Measurements from ENCODE around the gene DDN.

DDN gene

GRCh38 chr12:49019120-49019430, 19.9 kb upstream of the DDN start:
- DNase-seq (ENCODE audit: low spot score) = no peak
- TF ChIP-seq, protein P1, sequence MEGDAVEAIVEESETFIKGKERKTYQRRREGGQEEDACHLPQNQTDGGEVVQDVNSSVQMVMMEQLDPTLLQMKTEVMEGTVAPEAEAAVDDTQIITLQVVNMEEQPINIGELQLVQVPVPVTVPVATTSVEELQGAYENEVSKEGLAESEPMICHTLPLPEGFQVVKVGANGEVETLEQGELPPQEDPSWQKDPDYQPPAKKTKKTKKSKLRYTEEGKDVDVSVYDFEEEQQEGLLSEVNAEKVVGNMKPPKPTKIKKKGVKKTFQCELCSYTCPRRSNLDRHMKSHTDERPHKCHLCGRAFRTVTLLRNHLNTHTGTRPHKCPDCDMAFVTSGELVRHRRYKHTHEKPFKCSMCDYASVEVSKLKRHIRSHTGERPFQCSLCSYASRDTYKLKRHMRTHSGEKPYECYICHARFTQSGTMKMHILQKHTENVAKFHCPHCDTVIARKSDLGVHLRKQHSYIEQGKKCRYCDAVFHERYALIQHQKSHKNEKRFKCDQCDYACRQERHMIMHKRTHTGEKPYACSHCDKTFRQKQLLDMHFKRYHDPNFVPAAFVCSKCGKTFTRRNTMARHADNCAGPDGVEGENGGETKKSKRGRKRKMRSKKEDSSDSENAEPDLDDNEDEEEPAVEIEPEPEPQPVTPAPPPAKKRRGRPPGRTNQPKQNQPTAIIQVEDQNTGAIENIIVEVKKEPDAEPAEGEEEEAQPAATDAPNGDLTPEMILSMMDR (IDR thresholded peaks at IDR 0.05; ENCODE audit: extremely low read depth, missing control alignments) = no peak

GRCh38 chr12:49018261-49019119, 19.3 kb upstream of the DDN start, which contains the start of gene PRKAG1:
Gene PRKAG1, minus strand, starts transcription at chr12:49018776. Its CDS starts 36 bp downstream, at chr12:49018740.
- peak; percentile 98 for DNase-seq (ENCODE audit: low spot score)
- TF ChIP-seq, protein P1 (IDR thresholded peaks at IDR 0.05; ENCODE audit: extremely low read depth, missing control alignments) = peak; percentile 51

DNA sequence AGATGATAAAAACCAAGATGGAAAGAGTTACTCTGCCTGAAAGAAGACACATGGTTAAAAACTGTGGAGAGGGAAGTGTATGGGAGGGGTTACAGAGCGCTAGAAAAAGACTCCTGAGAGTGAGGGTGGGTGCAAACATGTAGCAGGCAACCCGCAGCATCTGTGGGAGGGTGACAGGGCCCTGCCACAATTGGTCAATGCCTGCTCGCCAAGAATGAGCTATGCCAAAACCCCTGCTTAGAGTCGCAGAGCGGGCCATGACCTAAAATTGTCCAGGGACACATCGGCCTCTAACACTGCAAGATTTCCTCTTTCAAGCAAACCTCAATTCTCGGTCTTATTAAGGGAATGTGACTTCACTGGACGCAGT, 18.7 kb upstream of the DDN start:
- TF ChIP-seq, protein P1 (IDR thresholded peaks at IDR 0.05; ENCODE audit: extremely low read depth, missing control alignments) = no peak
- no peak for DNase-seq (ENCODE audit: low spot score)

GRCh38 chr12:49015196-49015595, 16.0 kb upstream of the DDN start:
- no peak for DNase-seq (ENCODE audit: low spot score)
- TF ChIP-seq, protein P1 (IDR thresholded peaks at IDR 0.05; ENCODE audit: extremely low read depth, missing control alignments) = no peak

GRCh38 chr12:49014547-49014946, 15.4 kb upstream of the DDN start:
- DNase-seq (ENCODE audit: low spot score) = no peak
- TF ChIP-seq, protein P1 (IDR thresholded peaks at IDR 0.05; ENCODE audit: extremely low read depth, missing control alignments) = no peak

DNA sequence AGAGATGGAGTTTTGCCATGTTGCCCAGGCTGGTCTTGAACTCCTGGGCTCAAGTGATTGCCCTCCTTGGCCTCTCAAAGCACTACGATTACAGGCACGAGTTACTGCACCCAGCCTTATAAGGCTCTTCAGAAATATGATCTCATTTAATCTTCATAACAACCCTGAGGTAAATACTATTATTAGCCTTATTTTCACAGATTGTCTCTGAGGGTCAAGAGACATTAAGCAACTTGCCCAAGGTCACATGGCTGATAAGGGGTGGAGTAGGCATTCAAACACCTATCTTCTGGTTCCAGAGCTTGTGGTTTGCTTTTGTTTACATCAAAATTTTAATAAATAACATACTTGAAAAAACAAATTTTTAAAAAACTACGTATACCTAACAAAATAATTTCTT, 14.3 kb upstream of the DDN start:
- TF ChIP-seq, protein P1 (IDR thresholded peaks at IDR 0.05; ENCODE audit: extremely low read depth, missing control alignments) = no peak
- no peak for DNase-seq (ENCODE audit: low spot score)

GRCh38 chr12:49012739-49013138, 13.6 kb upstream of the DDN start:
- DNase-seq (ENCODE audit: low spot score) = no peak
- TF ChIP-seq, protein P1 (IDR thresholded peaks at IDR 0.05; ENCODE audit: extremely low read depth, missing control alignments) = no peak
